HEK293 (cell line): ENCODE data around the gene TWF2.

Source experiments
- CTCF ChIA-PET: fragments of 350-600 bp; formaldehyde crosslinking; extraction: SDS; loops from one replicate; lab custom pipeline; 2021; ENCODE audit warnings: antibody characterized with exemption; lab: Yijun Ruan, JAX
- POLR2A ChIA-PET: fragments of 300-600 bp; formaldehyde crosslinking; extraction: SDS; loops from one replicate; lab custom pipeline; 2020; ENCODE audit warnings: antibody characterized with exemption, inconsistent platforms; lab: Yijun Ruan, JAX
- H3K27ac ChIP-seq: fragments of 200-500 bp; sonication (Bioruptor generic); 2 replicates; pipeline ENCODE4 v1.5.1; 2014; ENCODE audit warnings: low read depth, low read length, control low read depth, inconsistent platforms; ENCODE audit errors: extremely low read depth
- H3K36me3 ChIP-seq, 2 experiments: fragments of 200-500 bp in 1 of 2; sonication (Bioruptor generic) in 1 of 2; 1 replicate in 1 of 2; 2 replicates in 1 of 2; pipeline ENCODE4 v1.5.1; 2014 to 2017; ENCODE audit warnings: inconsistent platforms in 2 of 2, low read length in 2 of 2; ENCODE audit not compliant: control insufficient read depth in 2 of 2, insufficient read depth in 1 of 2
- H3K4me1 ChIP-seq: fragments of 200-500 bp; sonication (Bioruptor generic); 2 replicates; pipeline ENCODE4 v1.5.1; 2014; ENCODE audit warnings: mild to moderate bottlenecking, low read length, inconsistent platforms; ENCODE audit not compliant: control insufficient read depth, insufficient read depth
- H3K4me3 ChIP-seq: 2 replicates; pipeline ENCODE4 v1.5.1; 2011; ENCODE audit warnings: low read depth, mild to moderate bottlenecking, control low read depth, low read length, moderate library complexity
- H3K9me3 ChIP-seq: fragments of 200-500 bp; sonication (Bioruptor generic); 2 replicates; pipeline ENCODE4 v1.5.1; 2014; ENCODE audit warnings: low read depth, low read length, inconsistent platforms; ENCODE audit not compliant: control insufficient read depth, insufficient read depth
- BCL11A ChIP-seq: fragments of 450-650 bp; formaldehyde crosslinking; IDR thresholded peaks from 2 replicates; pipeline ENCODE4 v1.5.1; 2016; ENCODE audit warnings: low read depth, missing biosample characterization, missing genetic modification characterization
- EGR2 ChIP-seq: fragments of 450-650 bp; formaldehyde crosslinking; IDR thresholded peaks from 2 replicates; pipeline ENCODE4 v1.5.1; 2016; ENCODE audit warnings: low read depth, missing biosample characterization, missing genetic modification characterization
- FEZF1 ChIP-seq: fragments of 450-650 bp; formaldehyde crosslinking; IDR thresholded peaks from 2 replicates; pipeline ENCODE4 v1.5.1; 2016; ENCODE audit warnings: missing biosample characterization, missing genetic modification characterization
- KLF16 ChIP-seq: fragments of 450-650 bp; formaldehyde crosslinking; IDR thresholded peaks from 2 replicates; pipeline ENCODE4 v1.5.1; 2017; ENCODE audit warnings: missing biosample characterization, missing genetic modification characterization
- MZF1 ChIP-seq: fragments of 450-650 bp; formaldehyde crosslinking; IDR thresholded peaks from 2 replicates; pipeline ENCODE4 v1.5.1; 2017; ENCODE audit warnings: missing biosample characterization, missing genetic modification characterization, borderline replicate concordance
- SALL2 ChIP-seq: fragments of 450-650 bp; formaldehyde crosslinking; IDR thresholded peaks from 2 replicates; pipeline ENCODE4 v1.5.0; 2017; ENCODE audit warnings: missing biosample characterization, mild to moderate bottlenecking, missing genetic modification characterization, borderline replicate concordance
- ZEB2 ChIP-seq: fragments of 450-650 bp; formaldehyde crosslinking; IDR thresholded peaks from 2 replicates; pipeline ENCODE4 v1.5.1; 2016; ENCODE audit warnings: missing biosample characterization, missing genetic modification characterization
- ZNF121 ChIP-seq: fragments of 450-650 bp; formaldehyde crosslinking; IDR thresholded peaks from 2 replicates; pipeline ENCODE4 v1.5.1; 2016; ENCODE audit warnings: missing biosample characterization, missing genetic modification characterization
- ZNF169 ChIP-seq: fragments of 450-650 bp; formaldehyde crosslinking; IDR thresholded peaks from 2 replicates; pipeline ENCODE4 v1.5.1; 2016; ENCODE audit warnings: missing biosample characterization, missing genetic modification characterization
- ZNF560 ChIP-seq: fragments of 450-650 bp; formaldehyde crosslinking; IDR thresholded peaks from 2 replicates; pipeline ENCODE4 v1.5.1; 2017; ENCODE audit warnings: missing biosample characterization, missing genetic modification characterization, borderline replicate concordance
- ZNF561 ChIP-seq: fragments of 450-650 bp; IDR thresholded peaks from 2 replicates; pipeline ENCODE4 v1.5.1; 2018; ENCODE audit warnings: missing biosample characterization, missing genetic modification characterization, borderline replicate concordance
- ZNF626 ChIP-seq: fragments of 450-650 bp; sonication (Bioruptor Pico); formaldehyde crosslinking; IDR thresholded peaks from 2 replicates; pipeline ENCODE4 v1.5.1; 2018; ENCODE audit warnings: missing biosample characterization, missing genetic modification characterization, inconsistent platforms
- ZNF658 ChIP-seq: fragments of 450-650 bp; formaldehyde crosslinking; IDR thresholded peaks from 2 replicates; pipeline ENCODE4; 2016; ENCODE audit warnings: missing biosample characterization, missing genetic modification characterization
- ZNF785 ChIP-seq: fragments of 450-650 bp; formaldehyde crosslinking; IDR thresholded peaks from 2 replicates; pipeline ENCODE4 v1.5.1; 2016; ENCODE audit warnings: missing biosample characterization, missing genetic modification characterization
- ZSCAN30 ChIP-seq: fragments of 450-650 bp; IDR thresholded peaks from 2 replicates; pipeline ENCODE4 v1.5.1; 2018; ENCODE audit warnings: missing biosample characterization, mild to moderate bottlenecking, missing genetic modification characterization, moderate library complexity
- TF ChIP-seq, protein P1 (sequence below): fragments of 450-650 bp; formaldehyde crosslinking; IDR thresholded peaks from 2 replicates; pipeline ENCODE4 v1.5.1; 2016; ENCODE audit warnings: missing biosample characterization, missing genetic modification characterization
- TF ChIP-seq, protein P2 (sequence below): fragments of 450-650 bp; formaldehyde crosslinking; IDR thresholded peaks from 2 replicates; pipeline ENCODE4 v1.5.1; 2016; ENCODE audit warnings: missing biosample characterization, missing genetic modification characterization
- TF ChIP-seq, protein P3 (sequence below): fragments of 450-650 bp; formaldehyde crosslinking; IDR thresholded peaks from 2 replicates; pipeline ENCODE4 v1.5.1; 2016; ENCODE audit warnings: missing biosample characterization, missing genetic modification characterization
- TF ChIP-seq, protein P4 (sequence below): fragments of 450-650 bp; formaldehyde crosslinking; IDR thresholded peaks from 2 replicates; pipeline ENCODE4 v1.5.0; 2017; ENCODE audit warnings: missing biosample characterization, missing genetic modification characterization, borderline replicate concordance
- TF ChIP-seq, protein P5 (sequence below): fragments of 450-650 bp; formaldehyde crosslinking; optimal IDR thresholded peaks from 2 replicates; pipeline ENCODE3; 2016; ENCODE audit warnings: missing biosample characterization, mild to moderate bottlenecking, missing genetic modification characterization

TWF2 gene

DNA sequence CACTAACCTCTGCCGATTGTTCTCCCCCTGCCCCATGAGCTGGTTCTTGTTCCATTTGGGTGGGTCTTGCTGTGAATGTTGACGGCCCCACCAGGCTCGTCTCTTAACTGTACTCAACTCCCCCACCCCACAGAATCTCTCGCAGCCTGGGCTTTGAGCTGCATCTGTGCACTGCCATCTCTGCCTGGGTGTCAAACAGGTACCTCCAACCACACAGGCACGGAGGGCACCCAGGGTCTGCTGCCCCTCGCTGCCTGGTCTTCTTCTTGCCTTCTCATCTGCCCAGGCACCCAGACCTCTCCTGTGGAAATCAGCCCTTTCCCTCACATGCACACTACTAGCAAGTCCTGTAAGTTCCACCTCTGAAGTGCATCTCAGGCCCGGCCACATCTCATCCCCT lies 23.6 kb downstream of the TWF2 start:
- POLR2A ChIA-PET: no interaction called here

DNA sequence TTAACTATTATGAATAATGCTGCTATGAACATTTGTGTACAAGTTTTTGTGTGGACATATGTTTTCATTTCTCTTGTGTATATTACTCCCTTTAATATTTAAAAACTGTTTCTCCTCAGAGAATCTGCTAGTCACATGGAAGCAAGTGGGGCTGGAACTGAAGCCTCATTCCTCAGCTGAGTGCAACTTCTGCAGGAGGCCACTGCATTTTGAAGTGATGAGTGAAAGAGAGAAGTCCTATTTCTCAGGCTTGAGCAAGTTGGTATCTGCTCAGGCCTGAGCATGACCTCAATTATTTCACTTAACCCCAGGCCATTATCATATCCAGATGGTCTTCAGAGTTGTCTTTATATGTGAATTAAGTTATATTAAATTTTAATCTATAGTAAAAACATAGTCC lies 25.1 kb downstream of the TWF2 start:
- Histone ChIP-seq H3K4me3 (no peak overlapping the region), H3K27ac (no peak overlapping the region), H3K4me1 (no peaks in the 10 kb centered on the region), H3K36me3 (peaks cover 21 to 72% of the 10 kb centered on the region in 2 experiments; a peak in 2 of 3 replicates), H3K9me3 (no peaks in the 10 kb centered on the region)
- POLR2A ChIA-PET: no interaction called here
- CTCF ChIA-PET: no interaction called here
- TF ChIP-seq BCL11A (tag by site-specific recombination): no peak
- no peak for TF ChIP-seq ZNF658
- no peak for TF ChIP-seq ZSCAN30 (tag by site-specific recombination)
- no peak for TF ChIP-seq EGR2 (tag by site-specific recombination)
- TF ChIP-seq ZNF560 (tag by site-specific recombination): no peak
- TF ChIP-seq FEZF1 (tag by site-specific recombination): no peak
- TF ChIP-seq, protein P1, sequence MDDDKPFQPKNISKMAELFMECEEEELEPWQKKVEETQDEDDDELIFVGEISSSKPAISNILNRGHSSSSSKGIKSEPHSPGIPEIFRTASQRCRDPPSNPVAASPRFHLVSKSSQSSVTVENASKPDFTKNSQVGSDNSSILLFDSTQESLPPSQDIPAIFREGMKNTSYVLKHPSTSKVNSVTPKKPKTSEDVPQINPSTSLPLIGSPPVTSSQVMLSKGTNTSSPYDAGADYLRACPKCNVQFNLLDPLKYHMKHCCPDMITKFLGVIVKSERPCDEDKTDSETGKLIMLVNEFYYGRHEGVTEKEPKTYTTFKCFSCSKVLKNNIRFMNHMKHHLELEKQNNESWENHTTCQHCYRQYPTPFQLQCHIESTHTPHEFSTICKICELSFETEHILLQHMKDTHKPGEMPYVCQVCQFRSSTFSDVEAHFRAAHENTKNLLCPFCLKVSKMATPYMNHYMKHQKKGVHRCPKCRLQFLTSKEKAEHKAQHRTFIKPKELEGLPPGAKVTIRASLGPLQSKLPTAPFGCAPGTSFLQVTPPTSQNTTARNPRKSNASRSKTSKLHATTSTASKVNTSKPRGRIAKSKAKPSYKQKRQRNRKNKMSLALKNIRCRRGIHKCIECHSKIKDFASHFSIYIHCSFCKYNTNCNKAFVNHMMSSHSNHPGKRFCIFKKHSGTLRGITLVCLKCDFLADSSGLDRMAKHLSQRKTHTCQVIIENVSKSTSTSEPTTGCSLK (tag by site-specific recombination): no peak
- TF ChIP-seq SALL2 (tag by site-specific recombination): no peak
- TF ChIP-seq ZNF561: no peak
- TF ChIP-seq ZEB2: no peak

More for the DNA sequence above, 23.6 kb downstream of the TWF2 start:
- Histone ChIP-seq H3K9me3 (no peaks in the 10 kb centered on the region), H3K27ac (no peak overlapping the region), H3K4me1 (no peaks in the 10 kb centered on the region), H3K4me3 (no peak overlapping the region), H3K36me3 (peaks cover 8 to 57% of the 10 kb centered on the region in 2 experiments; a peak in 2 of 3 replicates)
- TF ChIP-seq ZNF169 (tag by site-specific recombination): no peak
- CTCF ChIA-PET: interaction anchor here (0.6 to 1.1 kb wide), 2 partner anchors 16 to 122 kb away, joined by 3 read pairs; no protein-coding TSS in a partner anchor

DNA sequence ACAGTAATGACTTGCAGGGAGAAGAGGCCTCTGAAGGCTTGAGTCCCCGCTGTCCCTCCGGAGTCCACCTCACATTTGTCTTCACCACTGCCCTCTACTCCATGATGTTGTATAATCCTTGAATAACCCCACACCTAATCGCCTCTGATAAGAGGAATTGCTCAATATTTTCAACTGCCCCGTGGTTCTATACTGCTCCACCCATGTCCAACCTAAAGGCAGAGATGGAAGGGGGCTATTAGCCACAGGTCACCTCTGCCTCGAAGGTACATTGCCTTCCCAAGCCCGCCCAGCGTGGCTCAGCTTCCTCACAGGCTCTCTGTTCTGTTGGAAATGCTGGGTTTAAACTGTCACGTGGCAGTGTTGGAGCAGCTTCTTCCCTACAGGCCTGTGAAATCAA lies 26.0 kb downstream of the TWF2 start:
- no peak overlapping the region for H3K27ac ChIP-seq
- peaks cover 29 to 81% of the 10 kb centered on the region in 2 experiments; a peak in 2 of 3 replicates for H3K36me3 ChIP-seq
- H3K4me3 ChIP-seq: no peak overlapping the region
- H3K9me3 ChIP-seq: no peaks in the 10 kb centered on the region
- TF ChIP-seq MZF1 (tag by site-specific recombination) (no peak), SALL2 (tag by site-specific recombination) (no peak), ZNF785 (tag by site-specific recombination) (no peak), ZNF626 (tag by site-specific recombination) (no peak), ZNF121 (tag by site-specific recombination) (no peak), ZNF169 (tag by site-specific recombination) (no peak), KLF16 (no peak)
- TF ChIP-seq, protein P2, sequence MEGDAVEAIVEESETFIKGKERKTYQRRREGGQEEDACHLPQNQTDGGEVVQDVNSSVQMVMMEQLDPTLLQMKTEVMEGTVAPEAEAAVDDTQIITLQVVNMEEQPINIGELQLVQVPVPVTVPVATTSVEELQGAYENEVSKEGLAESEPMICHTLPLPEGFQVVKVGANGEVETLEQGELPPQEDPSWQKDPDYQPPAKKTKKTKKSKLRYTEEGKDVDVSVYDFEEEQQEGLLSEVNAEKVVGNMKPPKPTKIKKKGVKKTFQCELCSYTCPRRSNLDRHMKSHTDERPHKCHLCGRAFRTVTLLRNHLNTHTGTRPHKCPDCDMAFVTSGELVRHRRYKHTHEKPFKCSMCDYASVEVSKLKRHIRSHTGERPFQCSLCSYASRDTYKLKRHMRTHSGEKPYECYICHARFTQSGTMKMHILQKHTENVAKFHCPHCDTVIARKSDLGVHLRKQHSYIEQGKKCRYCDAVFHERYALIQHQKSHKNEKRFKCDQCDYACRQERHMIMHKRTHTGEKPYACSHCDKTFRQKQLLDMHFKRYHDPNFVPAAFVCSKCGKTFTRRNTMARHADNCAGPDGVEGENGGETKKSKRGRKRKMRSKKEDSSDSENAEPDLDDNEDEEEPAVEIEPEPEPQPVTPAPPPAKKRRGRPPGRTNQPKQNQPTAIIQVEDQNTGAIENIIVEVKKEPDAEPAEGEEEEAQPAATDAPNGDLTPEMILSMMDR (tag by site-specific recombination): no peak
- TF ChIP-seq, protein P3, sequence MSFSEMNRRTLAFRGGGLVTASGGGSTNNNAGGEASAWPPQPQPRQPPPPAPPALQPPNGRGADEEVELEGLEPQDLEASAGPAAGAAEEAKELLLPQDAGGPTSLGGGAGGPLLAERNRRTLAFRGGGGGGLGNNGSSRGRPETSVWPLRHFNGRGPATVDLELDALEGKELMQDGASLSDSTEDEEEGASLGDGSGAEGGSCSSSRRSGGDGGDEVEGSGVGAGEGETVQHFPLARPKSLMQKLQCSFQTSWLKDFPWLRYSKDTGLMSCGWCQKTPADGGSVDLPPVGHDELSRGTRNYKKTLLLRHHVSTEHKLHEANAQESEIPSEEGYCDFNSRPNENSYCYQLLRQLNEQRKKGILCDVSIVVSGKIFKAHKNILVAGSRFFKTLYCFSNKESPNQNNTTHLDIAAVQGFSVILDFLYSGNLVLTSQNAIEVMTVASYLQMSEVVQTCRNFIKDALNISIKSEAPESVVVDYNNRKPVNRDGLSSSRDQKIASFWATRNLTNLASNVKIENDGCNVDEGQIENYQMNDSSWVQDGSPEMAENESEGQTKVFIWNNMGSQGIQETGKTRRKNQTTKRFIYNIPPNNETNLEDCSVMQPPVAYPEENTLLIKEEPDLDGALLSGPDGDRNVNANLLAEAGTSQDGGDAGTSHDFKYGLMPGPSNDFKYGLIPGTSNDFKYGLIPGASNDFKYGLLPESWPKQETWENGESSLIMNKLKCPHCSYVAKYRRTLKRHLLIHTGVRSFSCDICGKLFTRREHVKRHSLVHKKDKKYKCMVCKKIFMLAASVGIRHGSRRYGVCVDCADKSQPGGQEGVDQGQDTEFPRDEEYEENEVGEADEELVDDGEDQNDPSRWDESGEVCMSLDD: no peak
- TF ChIP-seq, protein P4, sequence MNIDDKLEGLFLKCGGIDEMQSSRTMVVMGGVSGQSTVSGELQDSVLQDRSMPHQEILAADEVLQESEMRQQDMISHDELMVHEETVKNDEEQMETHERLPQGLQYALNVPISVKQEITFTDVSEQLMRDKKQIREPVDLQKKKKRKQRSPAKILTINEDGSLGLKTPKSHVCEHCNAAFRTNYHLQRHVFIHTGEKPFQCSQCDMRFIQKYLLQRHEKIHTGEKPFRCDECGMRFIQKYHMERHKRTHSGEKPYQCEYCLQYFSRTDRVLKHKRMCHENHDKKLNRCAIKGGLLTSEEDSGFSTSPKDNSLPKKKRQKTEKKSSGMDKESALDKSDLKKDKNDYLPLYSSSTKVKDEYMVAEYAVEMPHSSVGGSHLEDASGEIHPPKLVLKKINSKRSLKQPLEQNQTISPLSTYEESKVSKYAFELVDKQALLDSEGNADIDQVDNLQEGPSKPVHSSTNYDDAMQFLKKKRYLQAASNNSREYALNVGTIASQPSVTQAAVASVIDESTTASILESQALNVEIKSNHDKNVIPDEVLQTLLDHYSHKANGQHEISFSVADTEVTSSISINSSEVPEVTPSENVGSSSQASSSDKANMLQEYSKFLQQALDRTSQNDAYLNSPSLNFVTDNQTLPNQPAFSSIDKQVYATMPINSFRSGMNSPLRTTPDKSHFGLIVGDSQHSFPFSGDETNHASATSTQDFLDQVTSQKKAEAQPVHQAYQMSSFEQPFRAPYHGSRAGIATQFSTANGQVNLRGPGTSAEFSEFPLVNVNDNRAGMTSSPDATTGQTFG (tag by site-specific recombination): no peak
- TF ChIP-seq, protein P5, sequence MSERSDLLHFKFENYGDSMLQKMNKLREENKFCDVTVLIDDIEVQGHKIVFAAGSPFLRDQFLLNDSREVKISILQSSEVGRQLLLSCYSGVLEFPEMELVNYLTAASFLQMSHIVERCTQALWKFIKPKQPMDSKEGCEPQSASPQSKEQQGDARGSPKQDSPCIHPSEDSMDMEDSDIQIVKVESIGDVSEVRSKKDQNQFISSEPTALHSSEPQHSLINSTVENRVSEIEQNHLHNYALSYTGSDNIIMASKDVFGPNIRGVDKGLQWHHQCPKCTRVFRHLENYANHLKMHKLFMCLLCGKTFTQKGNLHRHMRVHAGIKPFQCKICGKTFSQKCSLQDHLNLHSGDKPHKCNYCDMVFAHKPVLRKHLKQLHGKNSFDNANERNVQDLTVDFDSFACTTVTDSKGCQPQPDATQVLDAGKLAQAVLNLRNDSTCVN: no peak
- TF ChIP-seq, all 188 proteins: peak for 0
- H3K4me1 ChIP-seq: no peaks in the 10 kb centered on the region
- POLR2A ChIA-PET: interaction anchor here (1.0 kb wide), 1 partner anchor 16 kb away, joined by 4 read pairs; no protein-coding TSS in a partner anchor
- CTCF ChIA-PET: interaction anchor here (1.8 kb wide), 1 partner anchor 8 kb away, joined by 14 read pairs; no protein-coding TSS in a partner anchor
